ENCODE data around the gene MRPL33. TPM values are rescaled to one million over a fixed set of nuclear protein-coding genes. Genes with fewer than 3 reads are reported as not detected.

The MRPL33 gene
- total and polyA plus RNA-seq, 4 donors = 31.2 to 130 (median 41.0) TPM

DNA sequence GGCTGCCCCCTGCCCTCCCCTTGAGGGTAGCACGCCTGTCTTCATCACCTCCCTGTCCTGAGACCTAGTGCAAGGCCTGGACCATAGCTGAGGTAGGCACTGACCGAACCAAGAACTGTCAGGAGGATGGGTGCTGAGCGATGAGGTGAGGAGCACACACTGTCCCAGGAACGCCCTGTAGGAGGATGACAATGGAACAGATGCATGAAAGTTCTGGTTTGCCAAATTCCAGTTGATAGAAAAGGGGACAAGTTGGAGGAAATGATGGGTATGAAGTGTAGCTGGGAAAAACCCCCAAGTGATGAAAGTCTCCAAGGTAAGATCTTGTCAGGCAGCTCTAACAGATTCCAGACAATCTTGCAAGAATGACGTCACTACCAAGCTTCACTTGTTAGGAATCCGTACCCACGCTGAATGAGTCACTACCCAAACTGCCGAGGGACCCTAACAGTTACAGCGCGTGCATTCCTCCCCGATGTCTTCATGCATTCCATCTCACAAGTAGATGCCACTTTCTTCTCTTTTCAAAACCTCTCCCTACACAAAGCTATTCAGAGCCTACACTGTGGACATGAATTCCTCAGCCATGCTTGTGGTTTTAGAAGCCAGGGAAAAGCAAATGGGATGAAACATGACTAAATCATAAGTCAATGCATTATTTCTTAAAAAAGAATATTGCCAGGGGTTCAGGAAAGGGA, 27.6 kb downstream of the MRPL33 start:
- Histone ChIP-seq H3K9ac (ENCODE audit: low read depth in 1 of 2, low read length in 2 of 2) (no peak overlapping the region), H3K27ac (ENCODE audit: low read depth in 1 of 2, low read length in 2 of 2) (no peak overlapping the region), H3K4me3 (ENCODE audit: low read depth in 1 of 3, low read length in 3 of 3) (no peak overlapping the region), H3K27me3 (ENCODE audit: control insufficient read depth in 4 of 4, insufficient read depth in 4 of 4, low read length in 3 of 4) (no peaks in the 10 kb centered on the region), H3K4me1 (ENCODE audit: control insufficient read depth in 4 of 4, insufficient read depth in 4 of 4, low read length in 3 of 4) (no peaks in the 10 kb centered on the region), H3K9me3 (ENCODE audit: control insufficient read depth in 4 of 4, low read length in 3 of 4) (no peaks in the 10 kb centered on the region), H3K36me3 (ENCODE audit: control insufficient read depth in 4 of 4, insufficient read depth in 3 of 4, low read depth in 1 of 4, low read length in 3 of 4) (peaks cover 0 to 2% (median under 1%) of the 10 kb centered on the region in 4 donors)
- DNase-seq (ENCODE audit: low spot score) = no peak
- TF ChIP-seq REST (IDR thresholded peaks at IDR 0.05) (no peak), NR2F2 (IDR thresholded peaks at IDR 0.05) (no peak), SP1 (IDR thresholded peaks at IDR 0.05) (no peak), EGR1 (IDR thresholded peaks at IDR 0.05; ENCODE audit: low read depth in 2 of 2) (no peak)
- 94% methylated on average over 11 of the region's 11 CpGs for WGBS

DNA sequence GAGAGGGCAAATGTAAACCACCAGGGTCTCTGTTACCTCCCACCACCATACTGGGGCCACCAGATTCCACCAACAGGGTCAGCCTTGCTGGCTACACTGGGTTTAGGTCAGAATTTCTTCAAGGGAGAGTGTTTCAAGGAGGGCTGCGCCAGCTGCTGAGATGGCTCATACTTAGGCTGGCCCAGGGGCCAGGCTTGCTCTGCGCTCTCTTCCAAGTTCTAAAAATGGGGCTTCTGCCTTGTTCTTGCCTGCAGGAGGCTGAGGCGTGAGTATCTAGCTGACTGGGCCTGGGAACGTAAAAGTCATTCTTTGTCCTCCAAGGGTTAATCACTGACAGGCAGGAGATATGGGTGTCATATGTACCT, 28.1 kb downstream of the MRPL33 start:
- no peak for DNase-seq (ENCODE audit: low spot score)
- H3K9ac ChIP-seq (ENCODE audit: low read depth in 1 of 2, low read length in 2 of 2) = no peak overlapping the region
- no peaks in the 10 kb centered on the region for H3K4me1 ChIP-seq (ENCODE audit: control insufficient read depth in 4 of 4, insufficient read depth in 4 of 4, low read length in 3 of 4)
- WGBS = 96% methylated on average over 4 of the region's 4 CpGs
- H3K27ac ChIP-seq (ENCODE audit: low read depth in 1 of 2, low read length in 2 of 2) = no peak overlapping the region
- no peak overlapping the region for H3K4me3 ChIP-seq (ENCODE audit: low read depth in 1 of 3, low read length in 3 of 3)
- no peak for TF ChIP-seq NR2F2 (IDR thresholded peaks at IDR 0.05)
- H3K9me3 ChIP-seq (ENCODE audit: control insufficient read depth in 4 of 4, low read length in 3 of 4) = no peaks in the 10 kb centered on the region
- no peaks in the 10 kb centered on the region for H3K27me3 ChIP-seq (ENCODE audit: control insufficient read depth in 4 of 4, insufficient read depth in 4 of 4, low read length in 3 of 4)
- peaks cover 0 to 2% (median under 1%) of the 10 kb centered on the region in 4 donors for H3K36me3 ChIP-seq (ENCODE audit: control insufficient read depth in 4 of 4, insufficient read depth in 3 of 4, low read depth in 1 of 4, low read length in 3 of 4)

DNA sequence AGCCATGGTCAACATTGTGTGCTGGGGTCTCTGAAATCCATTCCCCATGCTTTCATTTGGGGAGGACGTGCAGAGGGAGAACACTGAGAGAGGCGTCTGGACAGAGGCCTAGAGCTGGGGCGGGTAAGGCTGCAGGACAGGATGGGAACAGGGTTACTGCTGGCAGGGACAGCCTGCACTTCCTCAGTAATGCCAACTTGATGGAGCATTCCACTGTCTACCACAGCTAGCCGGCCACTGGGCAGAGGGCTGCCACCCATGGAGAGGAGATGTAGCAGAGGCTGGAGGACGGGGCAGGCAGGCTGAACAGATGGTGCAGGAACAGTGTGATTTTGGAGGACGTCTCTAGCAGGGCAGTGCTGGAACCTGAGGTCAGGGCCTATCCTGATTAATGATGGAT, 29.3 kb downstream of the MRPL33 start:
- Histone ChIP-seq H3K36me3 (ENCODE audit: control insufficient read depth in 4 of 4, insufficient read depth in 3 of 4, low read depth in 1 of 4, low read length in 3 of 4) (peaks cover 0 to 2% (median under 1%) of the 10 kb centered on the region in 4 donors), H3K4me1 (ENCODE audit: control insufficient read depth in 4 of 4, insufficient read depth in 4 of 4, low read length in 3 of 4) (no peaks in the 10 kb centered on the region), H3K27me3 (ENCODE audit: control insufficient read depth in 4 of 4, insufficient read depth in 4 of 4, low read length in 3 of 4) (no peaks in the 10 kb centered on the region), H3K9ac (ENCODE audit: low read depth in 1 of 2, low read length in 2 of 2) (no peak overlapping the region), H3K27ac (ENCODE audit: low read depth in 1 of 2, low read length in 2 of 2) (no peak overlapping the region), H3K4me3 (ENCODE audit: low read depth in 1 of 3, low read length in 3 of 3) (no peak overlapping the region), H3K9me3 (ENCODE audit: control insufficient read depth in 4 of 4, low read length in 3 of 4) (no peaks in the 10 kb centered on the region)
- no peak for DNase-seq (ENCODE audit: low spot score)
- WGBS = 94% methylated on average over 6 of the region's 6 CpGs
- TF ChIP-seq REST (IDR thresholded peaks at IDR 0.05) (no peak), HNF4A (conservative IDR thresholded peaks at IDR 0.05) (no peak), SP1 (IDR thresholded peaks at IDR 0.05) (no peak), ATF3 (IDR thresholded peaks at IDR 0.05) (no peak), FOXA1 (IDR thresholded peaks at IDR 0.05) (no peak), EGR1 (IDR thresholded peaks at IDR 0.05; ENCODE audit: low read depth in 2 of 2) (no peak), RAD21 (IDR thresholded peaks at IDR 0.05) (no peak), TAF1 (conservative IDR thresholded peaks at IDR 0.05) (no peak), NR2F2 (IDR thresholded peaks at IDR 0.05) (no peak), MAX (IDR thresholded peaks at IDR 0.05) (no peak), RXRA (IDR thresholded peaks at IDR 0.05) (no peak)
